Heart left ventricle (tissue), 13 donors: ENCODE data around the gene URAD.

ENCODE experiments used
- POLR2A ChIP-seq, 2 donors: fragments of 450-650 bp; IDR thresholded peaks; one replicate each; pipeline ENCODE4 v1.6.1; 2017; ENCODE audit warnings: antibody characterized with exemption in 2 of 2, mild to moderate bottlenecking in 2 of 2, moderate library complexity in 2 of 2
- TF ChIP-seq, protein P1 (sequence below), 12 donors: fragments of 200-600 bp; sonication (generic) in 4 of 12; IDR thresholded peaks; one replicate each; pipeline versions ENCODE4 v1.5.0 to v1.8.0; 2018 to 2022; ENCODE audit warnings: antibody characterized with exemption in 12 of 12, mild to moderate bottlenecking in 5 of 12
- donor health status: ischemic (EF 13 %, LVEDD 7.1; RV severe dilation, severe dysfunction).
- donor health status: DM: no; HTN: yes; CAD: no.
- donor health status: DM: no; HTN: no; CAD: no.
- donor health status: ischemic (EF 25% LVEDD 6.9; RV normal size, moderate dysfunction).
- donor health status: ischemic (EF 25% LVEDD 5.7; RV mildly dilated, moderate dysfunction).
- donor health status: ischemic (EF 35%, LVEDD 5.7; RV mildly dilated, moderate dysfunction).
- donor health status: nonischemic (EF 11% LVEDD 7.7; RV severe dilation, severe dysfunction).
- donor health status: DM: yes; HTN: yes; CAD: no.
- donor health status: PGD.
- donor health status: ischemic (EF 29% LVEDD 5.4; RV normal size, mild dysfunction).
- donor health status: nonischemic (EF 23%, LVEDD 6.1; RV moderate dilation, normal function).

DNA sequence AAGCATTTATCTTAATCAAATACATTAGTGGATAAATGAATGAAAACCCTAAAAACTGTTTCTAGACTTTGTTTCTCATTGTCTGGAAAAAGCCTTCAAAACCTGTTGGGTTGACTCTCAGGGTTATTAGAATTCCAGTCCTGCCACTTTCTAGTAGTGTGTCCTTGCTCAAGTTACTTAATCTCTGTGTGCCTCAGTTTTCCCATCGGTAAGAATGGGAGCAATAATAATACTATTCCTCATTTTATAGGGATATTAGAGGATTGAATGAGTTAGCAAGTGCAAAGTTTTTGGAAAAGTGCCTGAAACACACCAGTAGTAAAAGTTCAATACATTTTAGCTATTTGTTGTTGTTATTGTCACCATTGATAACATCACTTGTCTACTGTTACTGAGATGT, 2.9 kb downstream of the URAD start:
- TF ChIP-seq, protein P1, sequence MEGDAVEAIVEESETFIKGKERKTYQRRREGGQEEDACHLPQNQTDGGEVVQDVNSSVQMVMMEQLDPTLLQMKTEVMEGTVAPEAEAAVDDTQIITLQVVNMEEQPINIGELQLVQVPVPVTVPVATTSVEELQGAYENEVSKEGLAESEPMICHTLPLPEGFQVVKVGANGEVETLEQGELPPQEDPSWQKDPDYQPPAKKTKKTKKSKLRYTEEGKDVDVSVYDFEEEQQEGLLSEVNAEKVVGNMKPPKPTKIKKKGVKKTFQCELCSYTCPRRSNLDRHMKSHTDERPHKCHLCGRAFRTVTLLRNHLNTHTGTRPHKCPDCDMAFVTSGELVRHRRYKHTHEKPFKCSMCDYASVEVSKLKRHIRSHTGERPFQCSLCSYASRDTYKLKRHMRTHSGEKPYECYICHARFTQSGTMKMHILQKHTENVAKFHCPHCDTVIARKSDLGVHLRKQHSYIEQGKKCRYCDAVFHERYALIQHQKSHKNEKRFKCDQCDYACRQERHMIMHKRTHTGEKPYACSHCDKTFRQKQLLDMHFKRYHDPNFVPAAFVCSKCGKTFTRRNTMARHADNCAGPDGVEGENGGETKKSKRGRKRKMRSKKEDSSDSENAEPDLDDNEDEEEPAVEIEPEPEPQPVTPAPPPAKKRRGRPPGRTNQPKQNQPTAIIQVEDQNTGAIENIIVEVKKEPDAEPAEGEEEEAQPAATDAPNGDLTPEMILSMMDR (IDR thresholded peaks at IDR 0.05), result no peak
- TF ChIP-seq POLR2A (IDR thresholded peaks at IDR 0.05), result no peak
